Measurements from ENCODE around the gene SH3BGRL2. TPM values are rescaled to one million over a fixed set of nuclear protein-coding genes. Genes with fewer than 3 reads are reported as not detected.

The SH3BGRL2 gene
- total RNA-seq (2012; rRNA removed) = 1.3 and 1.5 TPM in 2 replicates

DNA sequence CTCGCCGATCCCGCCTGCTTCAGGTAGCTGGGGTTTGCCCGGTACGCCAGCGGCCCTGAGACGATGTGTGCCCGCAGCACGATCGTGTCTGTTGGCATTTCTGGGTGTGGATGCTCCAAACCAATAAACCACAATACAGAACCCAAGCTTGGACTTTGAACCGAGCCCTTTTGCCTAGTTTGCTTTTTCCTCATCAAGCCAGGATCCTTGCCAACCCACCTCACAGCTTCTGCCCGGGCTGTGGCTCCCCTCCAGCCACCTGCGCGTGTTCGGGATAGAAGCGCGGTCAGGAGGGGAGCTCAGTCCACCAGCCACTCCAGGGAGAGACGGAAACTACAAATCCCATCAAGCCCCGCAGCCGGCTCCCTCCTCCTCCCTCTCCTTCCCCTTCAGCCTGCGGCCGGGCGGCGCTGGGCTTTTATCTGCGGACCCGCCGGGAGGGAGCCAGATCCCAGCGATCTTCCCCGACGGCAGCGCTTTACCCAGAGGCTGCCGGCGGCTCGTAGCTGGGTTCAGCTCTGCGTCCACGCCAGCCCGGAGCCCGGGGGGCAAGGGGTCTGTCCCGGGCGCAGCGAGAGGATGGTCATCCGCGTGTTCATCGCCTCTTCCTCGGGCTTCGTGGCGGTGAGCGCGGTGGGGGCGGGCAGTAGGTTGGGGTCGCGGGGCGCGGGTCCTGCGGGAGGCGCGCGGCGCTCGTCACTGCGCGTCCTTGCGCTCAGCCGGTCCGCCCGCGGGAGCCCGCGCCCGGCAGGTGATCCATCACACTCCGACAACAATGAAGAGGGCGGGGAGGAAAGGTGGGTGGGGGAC is at the start of gene SH3BGRL2:
TSS of gene SH3BGRL2 (plus strand) at position 447 of the 810 bp plus-strand sequence. CDS start at position 580, 133 bp downstream.
- Histone ChIP-seq H3K9ac (ENCODE audit: low read depth, low read length) (peak within 1 kb of the TSS; percentile 67), H3K27me3 (ENCODE audit: control insufficient read depth, insufficient read depth, low read length) (no peaks in the 10 kb centered on the region), H3K4me3 (ENCODE audit: low read length) (peak within 1 kb of the TSS; percentile 85), H3K9me3 (replicated peaks; ENCODE audit: low read length) (no peaks in the 10 kb centered on the region), H3K4me2 (ENCODE audit: low read length) (peak within 1 kb of the TSS; percentile 96), H3K36me3 (ENCODE audit: insufficient read depth, low read length) (no peaks in the 10 kb centered on the region), H3K4me1 (ENCODE audit: control insufficient read depth, insufficient read depth, low read length) (peaks cover 5% of the 10 kb centered on the region)

- no peaks in the 10 kb centered on the region for H3K36me3 ChIP-seq (ENCODE audit: insufficient read depth, low read length)
- H3K9me3 ChIP-seq (replicated peaks; ENCODE audit: low read length) = no peaks in the 10 kb centered on the region
- H3K4me1 ChIP-seq (ENCODE audit: control insufficient read depth, insufficient read depth, low read length) = no peaks in the 10 kb centered on the region
- H3K27me3 ChIP-seq (ENCODE audit: control insufficient read depth, insufficient read depth, low read length) = no peaks in the 10 kb centered on the region
- H3K9ac ChIP-seq (ENCODE audit: low read depth, low read length) = no peak overlapping the region
- no peak overlapping the region for H3K4me3 ChIP-seq (ENCODE audit: low read length)
- H3K4me2 ChIP-seq (ENCODE audit: low read length) = no peak overlapping the region
Observed at GRCh38 chr6:79584332-79584731, 46.8 kb upstream of the SH3BGRL2 start.

DNA sequence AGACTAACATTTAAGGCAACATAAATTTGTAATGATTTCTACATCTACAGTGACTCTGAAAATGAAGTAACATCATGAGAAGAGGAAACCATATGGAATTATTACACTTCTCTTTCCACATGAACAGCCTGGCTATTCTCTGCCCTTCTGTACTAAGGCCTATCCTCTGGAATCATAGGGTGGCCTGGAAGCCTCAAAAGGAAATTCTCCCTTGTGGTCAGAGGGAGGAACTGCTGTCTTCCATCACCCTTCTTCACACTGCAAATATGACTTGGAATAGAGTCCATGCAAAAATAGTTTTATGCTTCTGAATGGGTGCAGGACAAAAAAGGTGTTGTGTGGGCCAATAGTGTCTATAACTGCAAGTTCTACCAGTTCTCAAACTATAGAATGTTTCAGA is 44.6 kb upstream of the SH3BGRL2 start:
- no peak overlapping the region for H3K9ac ChIP-seq (ENCODE audit: low read depth, low read length)
- no peaks in the 10 kb centered on the region for H3K36me3 ChIP-seq (ENCODE audit: insufficient read depth, low read length)
- H3K4me2 ChIP-seq (ENCODE audit: low read length) = no peak overlapping the region
- H3K27me3 ChIP-seq (ENCODE audit: control insufficient read depth, insufficient read depth, low read length) = no peaks in the 10 kb centered on the region
- H3K9me3 ChIP-seq (replicated peaks; ENCODE audit: low read length) = no peaks in the 10 kb centered on the region
- no peaks in the 10 kb centered on the region for H3K4me1 ChIP-seq (ENCODE audit: control insufficient read depth, insufficient read depth, low read length)
- no peak overlapping the region for H3K4me3 ChIP-seq (ENCODE audit: low read length)

DNA sequence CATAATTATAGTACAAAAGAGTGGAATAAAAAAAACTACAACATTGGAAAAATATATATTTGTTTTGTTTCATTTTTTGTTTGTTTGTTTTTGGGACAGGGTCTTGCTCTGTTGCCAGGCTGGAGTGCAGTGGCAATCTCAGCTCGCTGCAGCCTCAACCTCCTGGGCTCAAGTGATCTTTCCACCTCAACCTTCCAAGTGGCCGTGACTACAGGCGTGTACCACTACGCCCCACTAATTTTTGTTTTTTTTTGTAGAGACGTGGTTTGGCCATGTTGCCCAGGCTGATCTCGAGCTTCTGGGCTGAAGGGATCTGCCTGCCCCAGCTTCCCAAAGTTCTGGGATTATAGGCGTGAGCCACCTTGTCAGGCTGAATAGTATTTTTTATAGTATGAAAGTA is 41.4 kb upstream of the SH3BGRL2 start:
- Histone ChIP-seq H3K4me1 (ENCODE audit: control insufficient read depth, insufficient read depth, low read length) (no peaks in the 10 kb centered on the region), H3K9ac (ENCODE audit: low read depth, low read length) (no peak overlapping the region), H3K36me3 (ENCODE audit: insufficient read depth, low read length) (no peaks in the 10 kb centered on the region), H3K27me3 (ENCODE audit: control insufficient read depth, insufficient read depth, low read length) (no peaks in the 10 kb centered on the region), H3K4me3 (ENCODE audit: low read length) (no peak overlapping the region), H3K9me3 (replicated peaks; ENCODE audit: low read length) (no peaks in the 10 kb centered on the region), H3K4me2 (ENCODE audit: low read length) (no peak overlapping the region)

DNA sequence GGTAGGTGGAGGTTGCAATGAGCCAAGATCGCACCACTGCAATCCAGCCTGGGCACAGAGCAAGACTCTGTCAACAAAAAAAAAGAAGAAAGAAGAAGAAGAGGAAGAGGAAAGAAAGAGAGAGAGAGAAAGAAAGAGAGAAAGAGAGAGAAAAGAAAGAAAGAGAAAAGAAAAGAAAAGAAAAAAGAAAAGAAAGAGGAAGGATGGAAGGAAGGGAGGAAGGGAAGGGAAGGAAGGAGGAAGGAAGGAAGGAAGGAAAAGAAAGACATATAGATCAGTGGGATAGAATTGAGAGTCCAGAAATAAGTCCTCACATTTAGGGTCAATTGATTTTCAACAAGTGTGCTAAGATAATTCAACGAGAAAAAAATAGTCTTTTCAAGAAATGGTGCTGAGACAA is 34.0 kb upstream of the SH3BGRL2 start:
- H3K4me1 ChIP-seq (ENCODE audit: control insufficient read depth, insufficient read depth, low read length) = peaks cover 13% of the 10 kb centered on the region
- H3K9ac ChIP-seq (ENCODE audit: low read depth, low read length) = no peak overlapping the region
- H3K27me3 ChIP-seq (ENCODE audit: control insufficient read depth, insufficient read depth, low read length) = no peaks in the 10 kb centered on the region
- no peaks in the 10 kb centered on the region for H3K9me3 ChIP-seq (replicated peaks; ENCODE audit: low read length)
- no peaks in the 10 kb centered on the region for H3K36me3 ChIP-seq (ENCODE audit: insufficient read depth, low read length)
- no peak overlapping the region for H3K4me3 ChIP-seq (ENCODE audit: low read length)
- no peak overlapping the region for H3K4me2 ChIP-seq (ENCODE audit: low read length)

- no peaks in the 10 kb centered on the region for H3K27me3 ChIP-seq (ENCODE audit: control insufficient read depth, insufficient read depth, low read length)
- H3K9ac ChIP-seq (ENCODE audit: low read depth, low read length) = no peak overlapping the region
- H3K4me1 ChIP-seq (ENCODE audit: control insufficient read depth, insufficient read depth, low read length) = peaks cover 13% of the 10 kb centered on the region
- no peak overlapping the region for H3K4me2 ChIP-seq (ENCODE audit: low read length)
- H3K36me3 ChIP-seq (ENCODE audit: insufficient read depth, low read length) = no peaks in the 10 kb centered on the region
- H3K4me3 ChIP-seq (ENCODE audit: low read length) = no peak overlapping the region
- no peaks in the 10 kb centered on the region for H3K9me3 ChIP-seq (replicated peaks; ENCODE audit: low read length)
Observed at GRCh38 chr6:79598012-79598411, 33.1 kb upstream of the SH3BGRL2 start.

DNA sequence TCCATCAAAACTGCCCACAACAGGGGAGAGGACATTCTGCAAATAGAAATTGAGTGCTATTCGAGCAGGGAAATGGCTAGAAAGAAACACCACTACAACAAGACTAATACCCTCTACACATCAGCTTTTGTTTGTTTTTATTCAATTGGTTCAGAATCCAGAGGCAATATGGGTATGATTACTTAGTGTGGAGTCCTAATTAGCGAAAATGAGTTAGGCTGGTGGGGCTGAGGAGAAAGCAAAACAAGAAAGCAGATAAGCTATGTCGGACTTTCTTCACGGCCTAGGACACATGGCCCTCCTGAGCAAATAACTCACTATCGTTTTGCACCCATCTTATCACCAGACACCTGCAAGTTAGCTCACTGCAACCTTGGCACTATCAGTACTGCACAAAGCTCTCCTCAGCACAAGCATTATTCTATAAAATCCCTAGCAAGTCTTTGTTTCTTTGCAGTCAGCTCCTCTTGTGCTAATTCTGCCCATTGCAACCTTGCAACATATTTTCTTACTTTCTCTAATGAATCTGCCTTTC is 31.3 kb upstream of the SH3BGRL2 start:
- H3K9ac ChIP-seq (ENCODE audit: low read depth, low read length) = no peak overlapping the region
- no peaks in the 10 kb centered on the region for H3K9me3 ChIP-seq (replicated peaks; ENCODE audit: low read length)
- H3K36me3 ChIP-seq (ENCODE audit: insufficient read depth, low read length) = no peaks in the 10 kb centered on the region
- H3K4me3 ChIP-seq (ENCODE audit: low read length) = no peak overlapping the region
- no peaks in the 10 kb centered on the region for H3K27me3 ChIP-seq (ENCODE audit: control insufficient read depth, insufficient read depth, low read length)
- H3K4me1 ChIP-seq (ENCODE audit: control insufficient read depth, insufficient read depth, low read length) = peaks cover 20% of the 10 kb centered on the region
- no peak overlapping the region for H3K4me2 ChIP-seq (ENCODE audit: low read length)

DNA sequence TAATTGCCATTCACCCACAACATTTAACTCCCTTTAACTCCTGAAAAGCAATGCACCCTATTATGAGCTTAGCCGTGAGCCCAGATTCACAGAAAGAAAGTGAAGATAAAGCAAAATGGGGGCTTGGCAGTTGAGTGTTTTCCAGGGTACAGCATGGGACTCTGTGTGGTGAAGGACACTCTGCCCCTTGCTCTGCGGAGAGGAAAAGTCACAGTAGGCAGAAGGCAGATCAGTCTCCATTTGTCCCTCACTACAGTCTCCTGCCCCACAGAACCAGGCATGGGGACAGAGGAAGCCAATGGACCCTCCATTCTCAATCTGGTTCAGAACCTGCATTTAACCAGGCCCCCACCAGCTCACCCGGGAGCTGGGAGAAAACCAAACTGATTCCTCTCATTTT is 30.8 kb upstream of the SH3BGRL2 start:
- H3K9ac ChIP-seq (ENCODE audit: low read depth, low read length) = no peak overlapping the region
- H3K36me3 ChIP-seq (ENCODE audit: insufficient read depth, low read length) = no peaks in the 10 kb centered on the region
- no peak overlapping the region for H3K4me3 ChIP-seq (ENCODE audit: low read length)
- no peaks in the 10 kb centered on the region for H3K9me3 ChIP-seq (replicated peaks; ENCODE audit: low read length)
- no peaks in the 10 kb centered on the region for H3K27me3 ChIP-seq (ENCODE audit: control insufficient read depth, insufficient read depth, low read length)
- peaks cover 25% of the 10 kb centered on the region for H3K4me1 ChIP-seq (ENCODE audit: control insufficient read depth, insufficient read depth, low read length)
- H3K4me2 ChIP-seq (ENCODE audit: low read length) = no peak overlapping the region

- Histone ChIP-seq H3K36me3 (ENCODE audit: insufficient read depth, low read length) (no peaks in the 10 kb centered on the region), H3K9me3 (replicated peaks; ENCODE audit: low read length) (no peaks in the 10 kb centered on the region), H3K4me3 (ENCODE audit: low read length) (no peak overlapping the region), H3K4me1 (ENCODE audit: control insufficient read depth, insufficient read depth, low read length) (peaks cover 28% of the 10 kb centered on the region), H3K9ac (ENCODE audit: low read depth, low read length) (no peak overlapping the region), H3K27me3 (ENCODE audit: control insufficient read depth, insufficient read depth, low read length) (no peaks in the 10 kb centered on the region), H3K4me2 (ENCODE audit: low read length) (peak overlapping the region; percentile 51)
Observed at GRCh38 chr6:79600812-79601609, 30.1 kb upstream of the SH3BGRL2 start.

GRCh38 chr6:79602859-79603258 is 28.3 kb upstream of the SH3BGRL2 start:
- no peak overlapping the region for H3K4me2 ChIP-seq (ENCODE audit: low read length)
- H3K9ac ChIP-seq (ENCODE audit: low read depth, low read length) = no peak overlapping the region
- no peaks in the 10 kb centered on the region for H3K36me3 ChIP-seq (ENCODE audit: insufficient read depth, low read length)
- H3K9me3 ChIP-seq (replicated peaks; ENCODE audit: low read length) = no peaks in the 10 kb centered on the region
- no peak overlapping the region for H3K4me3 ChIP-seq (ENCODE audit: low read length)
- H3K27me3 ChIP-seq (ENCODE audit: control insufficient read depth, insufficient read depth, low read length) = no peaks in the 10 kb centered on the region
- H3K4me1 ChIP-seq (ENCODE audit: control insufficient read depth, insufficient read depth, low read length) = peaks cover 35% of the 10 kb centered on the region

DNA sequence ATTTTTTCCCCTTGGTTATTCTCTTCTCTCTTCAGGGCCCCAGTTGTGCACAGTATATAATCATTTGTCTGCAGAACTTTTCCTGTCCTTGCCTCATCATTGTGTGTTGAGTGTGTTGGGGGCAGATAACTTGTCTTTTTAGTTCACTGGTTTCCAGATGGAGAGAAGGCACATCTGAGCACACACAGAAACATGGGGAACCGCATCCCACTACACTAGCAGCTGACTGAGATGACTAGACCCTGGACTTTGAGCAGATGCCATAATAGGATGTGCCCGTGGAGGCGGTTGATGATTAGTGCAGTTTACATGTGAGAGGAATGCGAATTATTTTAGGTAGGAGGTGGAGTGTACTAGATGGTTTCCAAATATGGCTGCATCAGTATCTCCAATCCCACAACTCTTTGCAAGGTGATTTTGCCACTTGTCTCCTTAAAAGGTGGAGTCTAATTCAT is 26.5 kb upstream of the SH3BGRL2 start:
- Histone ChIP-seq H3K4me1 (ENCODE audit: control insufficient read depth, insufficient read depth, low read length) (peaks cover 35% of the 10 kb centered on the region), H3K9ac (ENCODE audit: low read depth, low read length) (no peak overlapping the region), H3K4me3 (ENCODE audit: low read length) (no peak overlapping the region), H3K36me3 (ENCODE audit: insufficient read depth, low read length) (no peaks in the 10 kb centered on the region), H3K9me3 (replicated peaks; ENCODE audit: low read length) (no peaks in the 10 kb centered on the region), H3K4me2 (ENCODE audit: low read length) (no peak overlapping the region), H3K27me3 (ENCODE audit: control insufficient read depth, insufficient read depth, low read length) (no peaks in the 10 kb centered on the region)
